ENCODE results near the gene NSF.
"Not testable (repeated sequence)": the region's sequence is repeated elsewhere in the genome, so short reads cannot be mapped to it uniquely, and the experiment has no call there.

GRCh38 chr17:46641861-46642656 lies 51.6 kb downstream of the NSF start:
- TF ChIP-seq ZNF558 (tag by site-specific recombination; IDR thresholded peaks at IDR 0.05); ZNF623 (tag by site-specific recombination; IDR thresholded peaks at IDR 0.05); CTCF (tag by site-specific recombination; IDR thresholded peaks at IDR 0.05); ZBTB21 (tag by site-specific recombination; IDR thresholded peaks at IDR 0.05); ZNF274 (IDR thresholded peaks at IDR 0.05; ENCODE audit: low read length); ZNF274 (tag by site-specific recombination; IDR thresholded peaks at IDR 0.05; ENCODE audit: borderline replicate concordance); ZNF350 (tag by site-specific recombination; IDR thresholded peaks at IDR 0.05); REST (tag by site-specific recombination; IDR thresholded peaks at IDR 0.05); BCL11A (tag by site-specific recombination; IDR thresholded peaks at IDR 0.05; ENCODE audit: low read depth): not testable (repeated sequence)
